ENCODE measurements around the gene TBC1D2B.
"Not testable (repeated sequence)": the region's sequence is repeated elsewhere in the genome, so short reads cannot be mapped to it uniquely, and the experiment has no call there.

TBC1D2B gene

DNA sequence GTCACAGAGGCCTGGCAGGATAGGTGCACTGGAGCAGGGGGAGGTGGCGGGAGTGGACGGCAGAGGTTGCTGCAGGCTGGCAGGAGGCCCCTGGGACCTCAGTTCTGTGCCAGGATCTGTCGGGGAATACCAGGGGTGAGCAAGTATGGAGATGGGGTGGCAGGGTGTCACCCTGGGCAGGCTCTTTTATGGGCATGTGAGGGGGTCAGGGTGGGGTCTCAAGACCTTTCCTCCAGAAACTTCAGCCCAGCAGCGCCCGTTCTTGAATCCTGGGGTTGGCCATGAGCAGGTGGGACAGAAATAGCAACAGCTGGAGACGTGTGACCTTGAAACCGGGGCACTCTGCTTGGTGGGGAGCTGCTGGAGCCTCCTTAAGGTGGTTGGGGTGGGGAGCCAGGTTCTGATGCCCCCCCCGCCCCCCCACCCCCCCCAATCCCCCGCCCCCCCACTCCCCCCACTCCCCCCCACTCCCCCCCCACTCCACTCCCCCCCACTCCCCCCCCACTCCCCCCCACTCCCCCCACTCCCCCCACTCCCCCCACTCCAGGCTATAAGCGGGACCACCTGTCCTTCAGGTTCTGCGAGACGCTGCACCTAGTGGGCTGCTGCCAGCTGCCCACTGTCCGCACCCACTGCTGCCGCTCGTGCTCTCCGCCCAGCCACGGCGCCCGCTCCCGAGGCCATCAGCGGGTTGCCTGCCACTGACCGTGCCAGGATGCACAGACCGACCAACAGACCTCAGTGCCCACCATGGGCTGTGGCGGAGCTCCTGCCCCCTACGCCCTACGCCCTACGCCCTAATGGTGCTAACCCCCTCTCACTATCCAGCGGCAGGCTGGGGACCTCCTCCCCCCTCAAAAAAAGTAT, 84.9 kb downstream of the TBC1D2B start:
- H3K4me1 Mint-ChIP-seq (ENCODE audit: low read depth in 2 of 2), result peaks cover 12 to 24% of the 10 kb centered on the region in 2 donors
- no peaks in the 10 kb centered on the region for H3K9me3 Mint-ChIP-seq
- no peak overlapping the region for H3K4me3 Mint-ChIP-seq
- H3K36me3 Mint-ChIP-seq (ENCODE audit: insufficient read depth), result peaks cover 16% of the 10 kb centered on the region
- DNase-seq (no peak), ATAC-seq (replicated peaks) (no peak)
- H3K27me3 Mint-ChIP-seq, result no peaks in the 10 kb centered on the region
- H3K27ac Mint-ChIP-seq, result peak overlapping the region; percentile 46 to 86

DNA sequence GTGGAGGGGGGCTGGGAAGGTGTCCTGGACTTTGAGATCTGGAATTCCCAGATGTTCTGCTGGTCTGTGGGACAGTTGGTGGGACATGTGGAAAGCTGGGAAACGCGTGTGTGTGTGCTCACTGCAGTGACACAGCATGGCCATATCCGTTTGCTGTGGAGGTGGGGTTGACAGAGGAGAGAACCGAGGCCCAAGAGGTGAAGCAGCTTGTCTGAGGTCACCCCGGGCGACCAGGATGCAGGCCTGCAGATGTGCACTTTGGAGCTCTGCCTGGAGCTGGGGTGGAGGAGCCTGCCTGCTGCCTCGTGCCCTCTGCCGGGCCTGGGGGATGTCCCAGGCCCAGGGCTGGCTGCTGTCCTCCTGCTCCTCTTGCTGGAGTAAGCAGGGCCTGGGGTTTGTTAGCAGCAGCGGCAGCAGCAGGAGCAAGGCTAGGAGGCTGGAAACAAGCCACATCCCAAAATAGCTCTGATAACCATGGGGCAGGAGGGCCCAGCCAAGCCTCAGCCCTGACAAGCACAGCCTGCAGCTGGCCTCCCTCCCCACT, 85.8 kb downstream of the TBC1D2B start:
- Mint-ChIP-seq H3K27ac (peak overlapping the region in 1 of 2 donors; percentile 86), H3K36me3 (ENCODE audit: insufficient read depth) (peaks cover 13% of the 10 kb centered on the region), H3K4me1 (ENCODE audit: low read depth in 2 of 2) (peaks cover 12 to 24% of the 10 kb centered on the region in 2 donors)
- not testable (repeated sequence) for H3K4me3 Mint-ChIP-seq; H3K9me3 Mint-ChIP-seq; ATAC-seq (replicated peaks); DNase-seq; H3K27me3 Mint-ChIP-seq

DNA sequence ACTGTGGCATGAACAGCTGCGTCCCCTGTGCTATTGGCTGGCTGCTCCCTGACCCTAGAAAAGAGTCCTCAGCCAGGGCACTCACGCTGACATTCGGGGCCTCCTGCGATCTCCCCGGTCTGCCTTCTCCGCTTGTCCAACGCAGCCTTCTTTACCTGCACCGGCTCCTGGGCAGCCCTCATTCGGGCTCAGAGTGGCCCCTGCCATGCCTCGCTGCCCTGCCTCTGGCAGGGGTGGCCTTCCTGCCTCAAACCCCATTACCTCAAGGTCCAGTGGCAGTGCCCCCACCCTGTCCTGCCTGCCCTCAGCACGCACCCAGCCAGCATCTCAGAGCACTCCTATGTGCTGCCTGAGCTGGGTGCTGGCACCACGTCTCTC, 86.5 kb downstream of the TBC1D2B start:
- no peak for ATAC-seq (replicated peaks)
- Mint-ChIP-seq H3K9me3 (no peaks in the 10 kb centered on the region), H3K36me3 (ENCODE audit: insufficient read depth) (peaks cover 9% of the 10 kb centered on the region), H3K4me1 (ENCODE audit: low read depth in 2 of 2) (peaks cover 12 to 24% of the 10 kb centered on the region in 2 donors), H3K4me3 (no peak overlapping the region), H3K27me3 (peaks cover 0 to 2% of the 10 kb centered on the region in 2 donors), H3K27ac (peak overlapping the region in 1 of 2 donors; percentile 86)
- DNase-seq, result no peak

DNA sequence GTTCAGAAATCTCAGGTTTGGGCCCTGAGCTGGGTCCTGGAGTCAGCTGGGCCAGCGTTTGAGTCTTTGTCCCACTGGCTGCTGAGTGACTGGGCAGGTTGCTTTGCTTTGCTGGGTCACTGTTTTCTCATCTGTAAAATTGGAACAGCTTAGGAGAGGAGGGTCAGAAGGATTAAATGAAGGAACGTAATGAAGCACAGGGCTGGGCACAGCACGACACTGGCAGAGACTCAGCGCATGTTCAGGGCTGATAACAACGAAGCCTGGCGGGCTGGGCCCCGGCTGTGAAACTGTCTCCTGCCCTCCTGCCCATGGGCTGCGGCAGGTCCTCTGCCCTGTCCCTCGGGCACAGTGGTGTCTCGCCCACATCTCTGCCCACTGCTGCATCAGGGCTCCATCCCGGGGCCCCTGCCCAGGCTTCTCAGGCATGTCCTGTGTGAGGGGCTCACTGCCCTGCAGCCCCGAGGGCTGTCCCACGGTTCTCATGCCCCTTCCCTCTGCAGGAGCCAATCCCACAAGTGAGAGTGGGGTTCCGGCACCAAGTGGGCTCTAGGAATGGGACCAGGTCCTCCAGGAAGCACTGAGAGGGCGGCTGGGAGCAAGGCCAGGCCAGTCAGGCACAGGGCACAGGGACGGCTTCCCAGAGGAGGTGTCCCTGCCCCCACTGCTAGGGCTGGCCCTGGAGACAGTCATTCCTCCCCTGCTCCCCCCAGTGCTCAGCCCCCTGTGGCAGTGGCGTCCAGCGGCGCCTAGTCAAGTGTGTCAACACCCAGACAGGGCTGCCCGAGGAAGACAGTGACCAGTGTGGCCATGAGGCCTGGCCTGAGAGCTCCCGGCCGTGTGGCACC, 88.0 kb downstream of the TBC1D2B start:
- no peaks in the 10 kb centered on the region for H3K9me3 Mint-ChIP-seq
- H3K36me3 Mint-ChIP-seq (ENCODE audit: insufficient read depth), result peaks cover 13% of the 10 kb centered on the region
- no peak for ATAC-seq (replicated peaks)
- no peak for DNase-seq
- peaks cover 0 to 9% of the 10 kb centered on the region in 2 donors for H3K27me3 Mint-ChIP-seq
- H3K4me3 Mint-ChIP-seq, result peak overlapping the region in 1 of 2 donors; percentile 8
- H3K4me1 Mint-ChIP-seq (ENCODE audit: low read depth in 2 of 2), result peaks cover 12 to 24% of the 10 kb centered on the region in 2 donors
- H3K27ac Mint-ChIP-seq, result peak overlapping the region; percentile 68 to 77

DNA sequence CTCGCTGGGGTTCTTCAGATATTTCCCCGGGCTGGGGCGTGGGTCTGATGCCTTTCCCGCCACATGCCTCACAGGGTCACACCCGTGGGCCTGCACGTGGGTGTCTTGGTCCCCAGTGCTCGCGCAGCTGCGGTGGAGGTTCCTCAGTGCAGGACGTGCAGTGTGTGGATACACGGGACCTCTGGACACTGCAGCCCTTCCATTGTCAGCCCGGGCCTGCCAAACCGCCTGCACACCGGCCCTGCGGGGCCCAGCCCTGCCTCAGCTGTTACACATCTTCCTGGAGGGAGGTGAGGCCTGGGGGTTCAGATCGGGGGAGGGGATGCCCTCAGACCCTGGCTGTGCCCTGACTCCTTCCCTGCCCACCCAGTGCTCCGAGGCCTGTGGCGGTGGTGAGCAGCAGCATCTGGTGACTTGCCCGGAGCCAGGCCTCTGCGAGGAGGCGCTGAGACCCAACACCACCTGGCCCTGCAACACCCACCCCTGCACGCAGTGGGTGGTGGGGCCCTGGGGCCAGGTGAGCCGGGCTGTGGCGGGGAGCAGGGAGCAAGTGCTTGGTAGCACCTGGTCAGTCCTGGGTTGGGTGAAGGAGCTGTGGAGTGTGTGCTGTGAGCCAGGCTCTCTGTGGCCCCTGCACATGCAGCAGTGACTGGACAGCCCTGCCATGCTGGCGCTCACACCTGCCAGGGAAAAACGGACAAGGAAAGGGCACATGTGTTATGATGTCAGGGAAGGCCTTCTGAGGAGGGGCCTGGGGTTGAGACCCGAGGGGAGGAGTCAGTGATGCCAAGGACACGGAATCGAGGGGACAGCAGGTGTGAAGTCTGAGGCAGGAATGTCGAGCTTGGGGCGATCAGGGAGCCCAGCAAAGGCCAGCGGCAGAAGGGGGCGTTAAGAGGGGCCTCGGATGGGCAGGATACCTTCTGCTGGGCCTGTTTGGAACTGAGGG, 88.9 kb downstream of the TBC1D2B start:
- Mint-ChIP-seq H3K36me3 (ENCODE audit: insufficient read depth) (peaks cover 13% of the 10 kb centered on the region), H3K4me3 (peak overlapping the region in 1 of 2 donors; percentile 8), H3K27ac (peak overlapping the region in 1 of 2 donors; percentile 68), H3K27me3 (peaks cover 0 to 15% of the 10 kb centered on the region in 2 donors), H3K4me1 (ENCODE audit: low read depth in 2 of 2) (peaks cover 15 to 18% of the 10 kb centered on the region in 2 donors), H3K9me3 (no peaks in the 10 kb centered on the region)
- no peak for ATAC-seq (replicated peaks)
- DNase-seq, result no peak

DNA sequence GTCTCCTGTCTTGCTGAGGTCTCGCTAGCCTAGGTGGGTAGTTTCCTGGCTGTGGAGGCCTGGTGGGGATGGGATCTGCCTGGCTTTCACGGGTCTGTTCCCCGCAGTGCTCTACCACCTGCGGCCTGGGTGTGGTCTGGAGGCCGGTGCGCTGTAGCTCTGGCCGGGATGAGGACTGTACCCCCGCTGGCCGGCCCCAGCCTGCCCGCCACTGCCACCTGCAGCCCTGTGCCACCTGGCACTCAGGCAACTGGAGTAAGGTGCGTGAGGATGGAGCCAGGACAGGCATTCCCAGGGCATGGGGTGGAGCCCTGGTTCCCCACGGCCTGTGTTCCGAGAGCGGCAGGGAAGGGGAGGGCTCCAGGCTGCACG, 89.8 kb downstream of the TBC1D2B start:
- H3K27me3 Mint-ChIP-seq, result peaks cover 0 to 21% of the 10 kb centered on the region in 2 donors
- peak overlapping the region in 1 of 2 donors; percentile 38 for H3K27ac Mint-ChIP-seq
- ATAC-seq (replicated peaks); H3K9me3 Mint-ChIP-seq; DNase-seq; H3K4me3 Mint-ChIP-seq: not testable (repeated sequence)
- peaks cover 13% of the 10 kb centered on the region for H3K36me3 Mint-ChIP-seq (ENCODE audit: insufficient read depth)
- H3K4me1 Mint-ChIP-seq (ENCODE audit: low read depth in 2 of 2), result peaks cover 15 to 21% of the 10 kb centered on the region in 2 donors

DNA sequence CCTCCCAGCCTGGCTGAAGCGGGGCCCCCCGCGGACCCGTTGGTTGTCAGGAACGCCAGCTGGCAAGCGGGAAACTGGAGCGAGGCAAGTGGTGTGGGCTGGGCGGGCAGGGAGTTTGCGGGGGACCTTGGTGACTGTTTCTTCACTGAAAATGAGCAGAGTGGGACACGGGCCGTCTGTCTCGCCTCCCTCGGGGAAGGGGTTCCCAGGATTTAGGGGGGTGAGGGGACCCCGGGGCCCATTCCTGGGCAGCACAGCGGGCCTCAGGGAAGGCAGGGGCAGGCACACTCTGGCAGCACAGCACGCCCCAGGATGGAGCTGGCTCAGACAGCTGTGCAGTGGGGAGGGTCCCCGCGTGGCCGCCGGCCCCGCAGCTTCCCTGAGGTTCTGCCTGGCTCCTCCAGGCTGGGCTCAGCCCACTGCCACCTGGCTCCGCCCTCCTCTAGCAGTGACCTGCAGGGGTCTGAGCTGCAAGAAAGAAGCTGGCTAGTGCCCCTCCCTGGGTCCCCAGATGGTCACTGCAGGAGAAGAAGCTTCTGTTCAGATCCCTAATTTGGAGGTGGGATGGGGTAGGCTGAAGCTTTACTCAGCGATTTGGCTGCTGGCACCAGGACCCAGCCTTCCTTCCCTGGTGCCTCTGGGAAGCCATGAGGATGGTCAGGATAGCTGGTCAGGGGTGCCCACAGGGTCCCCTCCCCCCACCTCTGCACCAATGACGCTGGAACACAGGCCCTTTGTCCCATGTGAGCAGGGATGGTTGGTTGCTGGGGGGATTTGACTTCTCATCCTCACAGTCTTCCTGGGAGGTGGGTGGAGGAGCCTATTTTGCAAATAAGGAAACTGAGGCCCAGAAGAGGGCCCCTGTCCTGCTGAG, 90.4 kb downstream of the TBC1D2B start:
- no peak for DNase-seq
- Mint-ChIP-seq H3K27ac (no peak overlapping the region), H3K4me3 (no peak overlapping the region), H3K9me3 (no peaks in the 10 kb centered on the region), H3K36me3 (ENCODE audit: insufficient read depth) (peaks cover 13% of the 10 kb centered on the region), H3K4me1 (ENCODE audit: low read depth in 2 of 2) (peaks cover 15 to 18% of the 10 kb centered on the region in 2 donors), H3K27me3 (peaks cover 0 to 21% of the 10 kb centered on the region in 2 donors)
- no peak for ATAC-seq (replicated peaks)

DNA sequence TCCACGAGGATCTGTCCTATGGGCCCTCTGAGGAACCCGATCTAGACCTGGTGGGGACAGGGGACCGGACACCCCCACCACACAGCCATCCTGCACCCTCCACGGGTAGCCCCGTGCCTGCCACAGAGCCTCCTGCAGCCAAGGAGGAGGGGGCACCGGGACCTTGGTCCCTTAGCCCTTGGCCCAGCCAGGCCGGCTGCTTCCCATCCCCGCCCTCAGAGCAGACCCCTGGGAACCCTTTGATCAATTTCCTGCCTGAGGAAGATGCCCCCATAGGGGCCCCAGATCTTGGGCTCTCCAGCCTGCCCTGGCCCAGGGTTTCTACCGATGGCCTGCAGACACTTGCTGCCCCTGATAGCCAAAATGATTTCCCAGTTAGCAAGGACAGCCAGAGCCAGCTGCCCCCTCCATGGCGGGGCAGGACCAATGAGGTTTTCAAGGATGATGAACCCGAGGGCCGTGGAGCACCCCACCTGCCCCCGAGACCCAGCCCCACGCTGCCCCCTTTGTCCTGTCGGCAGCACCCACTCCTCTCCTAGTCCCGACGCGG, 91.5 kb downstream of the TBC1D2B start:
- no peak for DNase-seq
- H3K27ac Mint-ChIP-seq, result peak overlapping the region in 1 of 2 donors; percentile 52
- H3K4me3 Mint-ChIP-seq, result no peak overlapping the region
- no peaks in the 10 kb centered on the region for H3K9me3 Mint-ChIP-seq
- H3K27me3 Mint-ChIP-seq, result peaks cover 0 to 21% of the 10 kb centered on the region in 2 donors
- peaks cover 12 to 13% of the 10 kb centered on the region in 2 donors for H3K4me1 Mint-ChIP-seq (ENCODE audit: low read depth in 2 of 2)
- ATAC-seq (replicated peaks), result no peak
- peaks cover 13% of the 10 kb centered on the region for H3K36me3 Mint-ChIP-seq (ENCODE audit: insufficient read depth)

DNA sequence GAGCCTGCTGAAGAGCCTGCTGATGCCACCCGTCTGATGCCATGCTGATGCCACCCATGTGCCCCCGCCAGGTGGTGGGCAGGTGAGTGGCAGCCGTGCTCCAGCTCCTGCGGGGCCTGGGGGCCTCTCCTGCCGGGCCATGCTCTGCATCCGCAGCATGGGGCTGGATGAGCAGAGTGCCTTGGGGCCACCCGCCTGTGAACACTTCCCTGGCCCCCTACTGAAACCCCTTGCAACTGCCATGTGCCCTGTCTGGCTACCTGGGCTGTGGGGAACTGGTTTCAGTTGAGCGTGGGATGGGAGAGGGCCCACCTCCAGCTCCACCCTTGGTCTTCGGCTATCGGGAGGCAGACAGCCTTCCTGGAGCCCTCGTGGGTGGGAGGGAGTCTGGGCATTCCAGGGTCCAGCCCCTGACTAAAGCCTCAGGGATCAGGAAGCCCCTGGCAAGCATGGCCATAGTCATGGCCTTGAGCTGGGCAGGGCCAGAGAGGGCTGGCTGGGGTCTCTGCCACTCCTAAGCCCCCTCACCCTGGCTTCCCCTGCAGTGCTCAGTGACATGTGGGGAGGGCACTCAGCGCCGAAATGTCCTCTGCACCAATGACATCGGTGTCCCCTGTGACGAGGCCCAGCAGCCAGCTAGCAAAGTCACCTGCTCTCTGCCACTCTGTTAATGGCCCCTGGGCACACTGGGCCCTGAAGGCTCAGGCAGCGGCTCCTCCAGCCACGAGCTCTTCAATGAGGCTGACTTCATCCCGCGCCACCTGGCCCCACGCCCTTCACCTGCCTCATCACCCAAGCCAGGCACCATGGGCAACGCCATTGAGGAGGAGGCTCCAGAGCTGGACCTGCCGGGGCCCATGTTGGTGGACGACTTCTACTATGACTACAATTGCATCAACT, 92.2 kb downstream of the TBC1D2B start:
- DNase-seq (no peak), ATAC-seq (replicated peaks) (no peak)
- H3K4me3 Mint-ChIP-seq, result no peak overlapping the region
- H3K27ac Mint-ChIP-seq, result peak overlapping the region in 1 of 2 donors; percentile 52
- H3K9me3 Mint-ChIP-seq, result no peaks in the 10 kb centered on the region
- peaks cover 11% of the 10 kb centered on the region for H3K36me3 Mint-ChIP-seq (ENCODE audit: insufficient read depth)
- peaks cover 0 to 21% of the 10 kb centered on the region in 2 donors for H3K27me3 Mint-ChIP-seq
- H3K4me1 Mint-ChIP-seq (ENCODE audit: low read depth in 2 of 2), result peaks cover 8% of the 10 kb centered on the region in 2 donors

DNA sequence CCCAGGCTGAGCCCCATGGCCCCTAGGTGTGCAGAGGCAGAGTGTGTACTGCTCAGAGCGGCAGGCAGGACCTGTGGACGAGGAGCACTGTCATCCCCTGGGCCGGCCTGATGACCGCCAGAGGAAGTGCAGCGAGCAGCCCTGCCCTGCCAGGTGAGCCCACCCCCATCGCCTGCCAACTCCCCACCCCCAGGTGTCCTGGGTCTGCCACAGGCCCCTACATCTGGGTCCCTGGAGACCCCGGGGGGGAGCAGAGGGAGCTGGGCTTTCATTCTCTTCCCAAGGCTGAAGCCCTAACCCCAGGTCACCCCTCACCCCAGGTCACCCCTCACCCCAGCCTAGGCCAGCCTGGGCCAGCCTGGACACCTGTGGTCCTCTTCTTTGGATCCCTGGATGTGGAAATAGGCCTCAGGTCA, 93.1 kb downstream of the TBC1D2B start:
- no peak for ATAC-seq (replicated peaks)
- Mint-ChIP-seq H3K9me3 (no peaks in the 10 kb centered on the region), H3K27me3 (peaks cover 0 to 21% of the 10 kb centered on the region in 2 donors), H3K4me1 (ENCODE audit: low read depth in 2 of 2) (peaks cover 7 to 8% of the 10 kb centered on the region in 2 donors), H3K4me3 (no peak overlapping the region), H3K27ac (no peak overlapping the region), H3K36me3 (ENCODE audit: insufficient read depth) (peaks cover 11% of the 10 kb centered on the region)
- no peak for DNase-seq

Data from effector memory CD8-positive, alpha-beta T cell (primary cell).